ENCODE results near the gene ZKSCAN4. TPM values are rescaled to one million over a fixed set of nuclear protein-coding genes. Genes with fewer than 3 reads are reported as not detected.

The ZKSCAN4 gene
- total RNA-seq, 1 experiment from 2014 or later: 5.6 TPM

- H3K36me3 ChIP-seq (replicated peaks; ENCODE audit: control insufficient read depth, insufficient read depth, low read length): peaks cover 15% of the 10 kb centered on the region
- no peak overlapping the region for H3K4me3 ChIP-seq (ENCODE audit: insufficient read depth, low read depth, low read length)
- DNase-seq: no peak
Measured at GRCh38 chr6:28226460-28226859, 25.6 kb downstream of the ZKSCAN4 start.

GRCh38 chr6:28225056-28225834 is 26.8 kb downstream of the ZKSCAN4 start, which contains the start of gene ZSCAN9:
ZSCAN9 (plus strand) TSS chr6:28225275; CDS start chr6:28227085, 1,810 bp downstream.
- Histone ChIP-seq H3K36me3 (replicated peaks; ENCODE audit: control insufficient read depth, insufficient read depth, low read length) (peaks cover 15% of the 10 kb centered on the region), H3K27me3 (ENCODE audit: control insufficient read depth, insufficient read depth, low read length) (peaks cover 13% of the 10 kb centered on the region), H3K4me3 (ENCODE audit: insufficient read depth, low read depth, low read length) (peak within 1 kb of the TSS; percentile 51)
- DNase-seq: peak; percentile 90

More at GRCh38 chr6:28226460-28226859, 25.6 kb downstream of the ZKSCAN4 start:
- H3K27me3 ChIP-seq (ENCODE audit: control insufficient read depth, insufficient read depth, low read length): peaks cover 12% of the 10 kb centered on the region

GRCh38 chr6:28224131-28225055 is 27.7 kb downstream of the ZKSCAN4 start:
- no peak for DNase-seq
- Histone ChIP-seq H3K36me3 (replicated peaks; ENCODE audit: control insufficient read depth, insufficient read depth, low read length) (peaks cover 15% of the 10 kb centered on the region), H3K27me3 (ENCODE audit: control insufficient read depth, insufficient read depth, low read length) (peaks cover 13% of the 10 kb centered on the region), H3K4me3 (ENCODE audit: insufficient read depth, low read depth, low read length) (peak overlapping the region; percentile 51)

- DNase-seq: no peak
- H3K27me3 ChIP-seq (ENCODE audit: control insufficient read depth, insufficient read depth, low read length): peaks cover 18% of the 10 kb centered on the region
- H3K4me3 ChIP-seq (ENCODE audit: insufficient read depth, low read depth, low read length): no peak overlapping the region
- H3K36me3 ChIP-seq (replicated peaks; ENCODE audit: control insufficient read depth, insufficient read depth, low read length): no peaks in the 10 kb centered on the region
Measured at GRCh38 chr6:28220257-28221133, 31.6 kb downstream of the ZKSCAN4 start.

GRCh38 chr6:28218312-28219248 is 33.5 kb downstream of the ZKSCAN4 start:
- Histone ChIP-seq H3K27me3 (ENCODE audit: control insufficient read depth, insufficient read depth, low read length) (peaks cover 16% of the 10 kb centered on the region), H3K4me3 (ENCODE audit: insufficient read depth, low read depth, low read length) (peak overlapping the region; percentile 53), H3K36me3 (replicated peaks; ENCODE audit: control insufficient read depth, insufficient read depth, low read length) (no peaks in the 10 kb centered on the region)
- DNase-seq: peak; percentile 91

- no peaks in the 10 kb centered on the region for H3K36me3 ChIP-seq (replicated peaks; ENCODE audit: control insufficient read depth, insufficient read depth, low read length)
- peaks cover 13% of the 10 kb centered on the region for H3K27me3 ChIP-seq (ENCODE audit: control insufficient read depth, insufficient read depth, low read length)
- no peak overlapping the region for H3K4me3 ChIP-seq (ENCODE audit: insufficient read depth, low read depth, low read length)
- DNase-seq: no peak
Measured at GRCh38 chr6:28217890-28218289, 34.2 kb downstream of the ZKSCAN4 start.

- H3K4me3 ChIP-seq (ENCODE audit: insufficient read depth, low read depth, low read length): no peak overlapping the region
- DNase-seq: no peak
- no peaks in the 10 kb centered on the region for H3K36me3 ChIP-seq (replicated peaks; ENCODE audit: control insufficient read depth, insufficient read depth, low read length)
- peaks cover 21% of the 10 kb centered on the region for H3K27me3 ChIP-seq (ENCODE audit: control insufficient read depth, insufficient read depth, low read length)
Measured at GRCh38 chr6:28215425-28215824, 36.6 kb downstream of the ZKSCAN4 start.

GRCh38 chr6:28213213-28213523 is 38.9 kb downstream of the ZKSCAN4 start:
- Histone ChIP-seq H3K36me3 (replicated peaks; ENCODE audit: control insufficient read depth, insufficient read depth, low read length) (no peaks in the 10 kb centered on the region), H3K27me3 (ENCODE audit: control insufficient read depth, insufficient read depth, low read length) (peaks cover 40% of the 10 kb centered on the region)

GRCh38 chr6:28212510-28213212 is 39.4 kb downstream of the ZKSCAN4 start:
- Histone ChIP-seq H3K4me3 (ENCODE audit: insufficient read depth, low read depth, low read length) (peak overlapping the region; percentile 51), H3K36me3 (replicated peaks; ENCODE audit: control insufficient read depth, insufficient read depth, low read length) (no peaks in the 10 kb centered on the region), H3K27me3 (ENCODE audit: control insufficient read depth, insufficient read depth, low read length) (peaks cover 43% of the 10 kb centered on the region)
- DNase-seq: peak; percentile 66

More at GRCh38 chr6:28213213-28213523, 38.9 kb downstream of the ZKSCAN4 start:
- peak overlapping the region; percentile 51; the same call in 1 of the 2 replicates for H3K4me3 ChIP-seq (ENCODE audit: insufficient read depth, low read depth, low read length)
- DNase-seq: no peak

GRCh38 chr6:28211840-28212509 is 40.1 kb downstream of the ZKSCAN4 start:
- peak overlapping the region; percentile 51 for H3K4me3 ChIP-seq (ENCODE audit: insufficient read depth, low read depth, low read length)
- peak; percentile 44 for DNase-seq
- no peaks in the 10 kb centered on the region for H3K36me3 ChIP-seq (replicated peaks; ENCODE audit: control insufficient read depth, insufficient read depth, low read length)
- H3K27me3 ChIP-seq (ENCODE audit: control insufficient read depth, insufficient read depth, low read length): peaks cover 50% of the 10 kb centered on the region

- Histone ChIP-seq H3K4me3 (ENCODE audit: insufficient read depth, low read depth, low read length) (no peak overlapping the region), H3K36me3 (replicated peaks; ENCODE audit: control insufficient read depth, insufficient read depth, low read length) (no peaks in the 10 kb centered on the region), H3K27me3 (ENCODE audit: control insufficient read depth, insufficient read depth, low read length) (peaks cover 70% of the 10 kb centered on the region)
- DNase-seq: no peak
Measured at GRCh38 chr6:28209753-28210535, 42.1 kb downstream of the ZKSCAN4 start.

Data from H7 (cell line).